Stimulated activated CD8-positive, alpha-beta memory T cell treated with anti-CD3 and anti-CD28 coated beads, Interleukin-4, amount 100 ng/mL, for 1 hour (primary cell): Measurements from ENCODE around the gene SEL1L.
"Not testable (repeated sequence)": the region's sequence is repeated elsewhere in the genome, so short reads cannot be mapped to it uniquely, and the experiment has no call there.

Experiments used
- DNase-seq, 2 donors: peaks; one replicate each; pipeline ENCODE4 v3.0.0-alpha.2; 2020; ENCODE audit warnings: low read depth in 2 of 2, low spot score in 1 of 2

The SEL1L gene

GRCh38 chr14:81449114-81449513 lies 84.5 kb downstream of the SEL1L start:
- DNase-seq: no peak

GRCh38 chr14:81447021-81447764 lies 86.5 kb downstream of the SEL1L start:
- DNase-seq: no peak

- no peak for DNase-seq
These were observed 87.2 kb downstream of the SEL1L start for GRCh38 chr14:81446279-81447007.

GRCh38 chr14:81441626-81442134 lies 92.0 kb downstream of the SEL1L start:
- no peak for DNase-seq

- DNase-seq: no peak
These were observed 93.6 kb downstream of the SEL1L start for GRCh38 chr14:81440041-81440440.

- no peak for DNase-seq
These were observed 96.4 kb downstream of the SEL1L start for GRCh38 chr14:81437244-81437643.

- no peak for DNase-seq
These were observed 97.1 kb downstream of the SEL1L start for GRCh38 chr14:81436296-81437138.

- no peak for DNase-seq
These were observed 98.0 kb downstream of the SEL1L start for GRCh38 chr14:81435391-81436295.

GRCh38 chr14:81435048-81435390 lies 98.6 kb downstream of the SEL1L start:
- DNase-seq: no peak

- DNase-seq: no peak
These were observed 99.4 kb downstream of the SEL1L start for GRCh38 chr14:81434230-81434629.

GRCh38 chr14:81433378-81433777 lies 100.3 kb downstream of the SEL1L start:
- no peak for DNase-seq

- DNase-seq: no peak
These were observed 101.4 kb downstream of the SEL1L start for GRCh38 chr14:81432219-81432661.

- DNase-seq: no peak
These were observed 103.4 kb downstream of the SEL1L start for GRCh38 chr14:81430235-81430634.

- not testable (repeated sequence) for DNase-seq
These were observed 103.9 kb downstream of the SEL1L start for GRCh38 chr14:81429749-81430148.

- DNase-seq: no peak
These were observed 104.6 kb downstream of the SEL1L start for GRCh38 chr14:81429028-81429427.

GRCh38 chr14:81427348-81428058 lies 106.2 kb downstream of the SEL1L start:
- DNase-seq: no peak

GRCh38 chr14:81423504-81423903 lies 110.1 kb downstream of the SEL1L start:
- DNase-seq: no peak
